22Rv1 (cell line): ENCODE data around the gene ZRANB2.

Experiments
- ZFX ChIP-seq: fragments of 450-650 bp; IDR thresholded peaks from 2 replicates; pipeline ENCODE4 v1.6.1; 2017; ENCODE audit warnings: antibody characterized with exemption, borderline replicate concordance
- TF ChIP-seq, protein P1 (sequence below): fragments of 450-650 bp; IDR thresholded peaks from 2 replicates; pipeline ENCODE4 v1.5.1; 2017; ENCODE audit warnings: mild to moderate bottlenecking

GRCh38 chr1:71045463-71046028 is 35.3 kb downstream of the ZRANB2 start:
- TF ChIP-seq, protein P1, sequence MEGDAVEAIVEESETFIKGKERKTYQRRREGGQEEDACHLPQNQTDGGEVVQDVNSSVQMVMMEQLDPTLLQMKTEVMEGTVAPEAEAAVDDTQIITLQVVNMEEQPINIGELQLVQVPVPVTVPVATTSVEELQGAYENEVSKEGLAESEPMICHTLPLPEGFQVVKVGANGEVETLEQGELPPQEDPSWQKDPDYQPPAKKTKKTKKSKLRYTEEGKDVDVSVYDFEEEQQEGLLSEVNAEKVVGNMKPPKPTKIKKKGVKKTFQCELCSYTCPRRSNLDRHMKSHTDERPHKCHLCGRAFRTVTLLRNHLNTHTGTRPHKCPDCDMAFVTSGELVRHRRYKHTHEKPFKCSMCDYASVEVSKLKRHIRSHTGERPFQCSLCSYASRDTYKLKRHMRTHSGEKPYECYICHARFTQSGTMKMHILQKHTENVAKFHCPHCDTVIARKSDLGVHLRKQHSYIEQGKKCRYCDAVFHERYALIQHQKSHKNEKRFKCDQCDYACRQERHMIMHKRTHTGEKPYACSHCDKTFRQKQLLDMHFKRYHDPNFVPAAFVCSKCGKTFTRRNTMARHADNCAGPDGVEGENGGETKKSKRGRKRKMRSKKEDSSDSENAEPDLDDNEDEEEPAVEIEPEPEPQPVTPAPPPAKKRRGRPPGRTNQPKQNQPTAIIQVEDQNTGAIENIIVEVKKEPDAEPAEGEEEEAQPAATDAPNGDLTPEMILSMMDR: no peak
- no peak for TF ChIP-seq ZFX
